GM18511 (cell line): Measurements from ENCODE around the gene CNST.

Experiments
- ATAC-seq: cut with Tn5 transposase; IDR thresholded peaks from one replicate; pipeline ENCODE4 v1.9.1; 2021; ENCODE audit warnings: mild to moderate bottlenecking, moderate library complexity; ENCODE audit not compliant: unreplicated experiment

The CNST gene, protein sequence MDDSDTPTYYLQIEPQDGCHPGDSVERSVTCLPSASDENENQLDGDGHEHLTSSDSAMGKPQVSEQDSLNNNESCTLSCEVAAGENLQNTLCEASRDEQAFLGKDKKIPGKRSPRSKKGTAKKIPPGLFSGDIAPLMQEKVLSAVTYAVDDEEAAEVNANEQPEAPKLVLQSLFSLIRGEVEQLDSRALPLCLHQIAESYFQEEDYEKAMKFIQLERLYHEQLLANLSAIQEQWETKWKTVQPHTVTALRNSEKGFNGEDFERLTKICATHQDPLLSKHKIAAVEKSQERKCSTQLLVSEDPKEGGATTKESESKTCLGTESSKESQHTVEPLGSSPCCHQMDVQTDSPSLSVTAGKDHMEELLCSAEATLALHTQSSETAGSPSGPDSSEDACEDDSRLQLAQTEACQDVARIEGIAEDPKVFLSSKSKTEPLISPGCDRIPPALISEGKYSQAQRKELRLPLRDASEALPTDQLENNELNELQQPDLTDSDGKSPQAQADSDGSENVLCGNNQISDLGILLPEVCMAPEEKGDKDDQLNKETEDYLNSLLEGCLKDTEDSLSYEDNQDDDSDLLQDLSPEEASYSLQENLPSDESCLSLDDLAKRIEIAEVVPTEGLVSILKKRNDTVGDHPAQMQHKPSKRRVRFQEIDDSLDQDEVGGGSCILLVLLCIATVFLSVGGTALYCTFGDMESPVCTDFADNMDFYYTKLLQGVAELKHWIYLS

GRCh38 chr1:246566128-246566812 is at the start of gene CNST, which contains the start of gene TFB2M:
TSS of gene CNST (plus strand) at chr1:246566456. CDS start at chr1:246591563, 25,107 bp downstream.
TSS of gene TFB2M (minus strand) at chr1:246566261. CDS start at chr1:246566138, 123 bp downstream.
- peak; percentile 92 for ATAC-seq

GRCh38 chr1:246517391-246517790 is 48.9 kb upstream of the CNST start:
- ATAC-seq: no peak

- ATAC-seq: no peak
These were observed 47.6 kb upstream of the CNST start for GRCh38 chr1:246518456-246519205.

DNA sequence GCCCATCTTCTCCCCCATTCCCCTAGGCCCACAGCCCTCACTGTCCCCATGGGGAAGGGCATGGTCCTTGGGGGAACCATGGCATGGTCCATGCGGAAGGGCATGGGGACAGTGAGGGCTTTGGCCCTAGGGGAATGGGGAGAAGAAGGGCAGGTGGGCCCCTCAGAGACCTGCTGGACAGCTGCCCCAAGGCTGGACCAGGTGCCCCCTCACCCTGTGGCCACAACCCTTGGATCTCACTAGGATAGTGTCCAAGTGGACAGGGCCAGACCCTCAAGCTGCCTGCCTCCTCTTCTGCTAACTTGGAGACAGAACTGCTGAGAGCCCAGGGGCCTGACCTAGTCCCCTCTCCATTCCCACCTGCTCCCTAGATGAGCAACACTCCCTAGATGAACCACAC is 46.7 kb upstream of the CNST start:
- no peak for ATAC-seq

DNA sequence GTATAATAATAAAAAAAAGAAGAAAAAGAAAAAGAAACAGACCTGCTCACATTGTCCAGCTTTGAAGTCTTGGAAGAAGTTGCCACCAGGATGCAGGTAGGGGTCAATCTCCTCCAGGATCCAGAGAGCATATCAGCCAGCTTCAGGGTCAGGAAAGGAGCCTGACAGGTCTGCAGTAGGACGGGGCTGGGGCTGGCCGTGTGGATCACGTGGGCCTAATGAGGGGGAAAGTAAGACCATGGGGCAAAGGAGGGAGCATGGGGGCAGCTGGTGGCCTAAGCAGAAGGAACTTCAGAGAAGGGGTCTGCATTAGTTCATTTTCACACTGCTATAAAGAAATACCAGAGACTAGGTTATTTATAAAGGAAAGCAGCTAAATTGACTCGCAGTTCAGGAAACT is 39.9 kb upstream of the CNST start:
- ATAC-seq: no peak

GRCh38 chr1:246526915-246527314 is 39.3 kb upstream of the CNST start:
- no peak for ATAC-seq

GRCh38 chr1:246527402-246528088 is 38.7 kb upstream of the CNST start:
- peak; percentile 87 for ATAC-seq

DNA sequence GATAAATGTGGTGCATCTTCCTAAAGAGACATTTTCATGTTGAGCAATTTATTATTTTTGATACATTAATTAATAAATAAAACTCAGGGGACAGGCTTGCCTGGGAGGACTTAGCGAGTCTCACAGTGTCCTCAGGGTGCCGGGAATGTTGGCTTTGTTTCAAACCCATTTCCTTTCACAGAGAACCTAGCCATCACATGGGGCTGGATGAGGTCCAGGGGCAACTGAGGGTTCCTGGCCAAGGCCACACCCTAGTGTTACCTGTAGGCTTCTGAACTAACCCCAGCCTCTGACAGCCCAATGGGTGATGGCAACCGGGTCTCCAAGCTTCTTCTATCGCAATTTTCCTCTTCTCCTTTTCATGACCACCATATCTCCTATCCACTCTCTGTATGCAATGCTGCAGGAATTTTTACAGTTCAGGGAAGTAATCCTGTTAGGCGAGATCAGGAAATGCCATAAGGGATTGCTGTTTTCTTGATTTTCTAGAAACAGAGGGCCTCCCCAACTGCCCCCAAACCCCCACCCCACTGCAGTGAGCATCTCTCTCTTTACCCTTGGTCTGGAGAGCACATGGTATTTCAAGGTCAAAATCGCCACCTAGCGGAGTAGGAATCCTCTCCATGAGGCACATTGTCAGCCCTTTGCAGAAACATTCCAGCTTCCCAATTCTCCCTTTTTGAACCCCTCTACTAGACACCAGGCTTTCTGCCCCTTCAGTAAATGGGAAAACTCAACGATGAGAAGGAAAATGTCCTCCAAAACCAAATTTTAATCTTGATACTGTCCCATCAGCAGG is 37.1 kb upstream of the CNST start:
- ATAC-seq: no peak

DNA sequence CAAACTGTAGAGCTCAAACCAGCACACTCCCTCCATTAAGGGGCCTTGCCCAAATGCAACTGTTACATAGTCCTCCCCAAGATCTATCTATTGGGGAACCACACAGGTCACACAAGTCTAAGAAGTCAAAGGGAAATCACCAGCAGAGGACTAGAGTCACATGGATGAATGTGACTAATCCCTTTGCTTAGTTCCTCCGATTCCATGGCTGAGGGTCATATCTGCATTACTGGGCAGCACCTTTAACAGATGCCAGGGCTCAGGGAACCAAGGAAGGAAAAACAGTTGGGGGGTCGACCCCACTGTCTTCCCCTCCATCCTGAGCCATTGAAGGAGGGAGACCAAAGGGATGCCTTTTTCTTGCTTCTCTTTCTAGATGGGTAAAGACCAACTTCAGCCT is 35.8 kb upstream of the CNST start:
- ATAC-seq: no peak

GRCh38 chr1:246532519-246532918 is 33.7 kb upstream of the CNST start:
- no peak for ATAC-seq

DNA sequence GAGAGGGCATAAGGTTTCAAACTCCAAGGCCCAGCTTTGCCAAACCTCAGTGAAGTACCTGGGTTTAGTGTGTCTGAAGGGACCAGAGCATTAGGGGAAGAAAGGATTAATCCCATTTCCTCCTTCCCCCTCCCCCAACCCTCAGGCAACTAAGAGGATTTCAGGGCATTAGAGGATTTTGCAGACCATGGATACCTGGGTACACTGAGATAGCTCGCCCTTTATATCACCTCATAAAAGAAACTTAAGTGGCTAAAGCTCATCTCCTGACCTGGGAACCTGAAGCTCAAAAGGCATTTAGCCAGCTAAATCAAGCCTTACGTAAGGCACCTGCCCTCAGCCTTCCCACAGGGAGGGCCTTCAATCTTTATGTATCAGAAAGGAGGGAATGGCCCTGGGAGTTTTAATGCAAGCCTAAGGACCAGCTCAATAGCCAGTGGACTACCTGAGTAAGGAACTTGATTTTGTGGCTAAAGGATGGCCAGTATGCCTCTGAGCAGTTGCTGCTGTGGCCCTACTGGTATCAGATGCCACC is 32.8 kb upstream of the CNST start:
- no peak for ATAC-seq

DNA sequence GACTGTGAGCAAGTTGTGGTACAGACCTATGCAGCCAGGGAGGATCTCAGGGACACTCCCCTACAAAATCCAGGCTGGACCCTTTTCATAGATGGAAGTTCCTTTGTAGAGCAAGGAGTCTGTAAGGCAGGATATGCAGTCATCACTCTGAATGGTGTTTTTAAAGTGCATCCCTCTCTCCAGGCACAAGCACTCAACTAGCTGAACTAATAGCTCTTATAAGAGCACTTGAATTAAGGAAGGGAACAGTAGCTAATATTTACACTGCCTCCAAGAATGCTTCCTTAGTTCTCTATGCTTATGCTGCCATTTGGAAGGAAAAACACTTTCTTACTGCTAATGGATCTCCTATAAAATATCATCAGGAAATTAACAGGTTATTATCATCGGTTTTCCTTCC is 32.1 kb upstream of the CNST start:
- ATAC-seq: no peak

GRCh38 chr1:246537441-246537840 is 28.8 kb upstream of the CNST start:
- no peak for ATAC-seq

GRCh38 chr1:246537887-246538286 is 28.4 kb upstream of the CNST start:
- no peak for ATAC-seq

- no peak for ATAC-seq
These were observed 25.3 kb upstream of the CNST start for GRCh38 chr1:246540738-246541491.

DNA sequence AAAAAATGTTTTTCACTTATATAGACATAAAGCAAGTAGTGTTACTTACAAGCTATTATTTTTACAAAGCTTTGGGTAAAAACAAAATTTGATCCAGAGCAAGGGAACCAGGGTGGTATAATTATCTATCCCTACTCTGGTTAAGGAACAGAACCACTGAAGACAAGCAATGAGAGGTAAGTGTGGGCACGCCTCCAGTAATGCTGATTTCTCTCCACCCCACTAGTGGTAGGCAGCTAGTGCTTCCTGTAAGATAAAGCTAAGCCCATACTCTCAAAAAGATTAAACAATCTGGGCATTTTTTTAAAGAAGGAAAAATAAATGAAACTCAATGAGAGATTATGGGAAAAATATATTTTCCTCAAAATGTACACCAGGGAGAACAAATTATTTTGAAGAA is 22.3 kb upstream of the CNST start:
- ATAC-seq: no peak

DNA sequence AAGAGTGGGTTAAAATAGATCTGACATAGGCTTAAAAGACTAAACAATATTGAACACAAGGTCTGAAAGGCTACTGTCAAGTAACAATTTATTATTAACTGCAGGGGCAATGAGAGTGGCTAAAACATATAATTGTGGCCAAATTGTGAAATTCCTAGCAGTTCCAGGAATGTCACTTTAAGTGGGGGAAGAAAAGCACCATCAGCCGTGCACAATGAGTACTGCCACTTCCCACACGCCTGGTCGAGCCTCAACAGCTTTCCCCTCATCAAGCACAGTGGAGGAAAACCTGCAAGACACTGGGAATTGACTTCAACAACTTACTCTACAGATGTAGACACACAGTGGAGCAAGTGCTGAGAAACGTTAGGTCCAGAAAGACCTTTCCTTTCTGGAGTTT is 16.6 kb upstream of the CNST start:
- ATAC-seq: no peak

DNA sequence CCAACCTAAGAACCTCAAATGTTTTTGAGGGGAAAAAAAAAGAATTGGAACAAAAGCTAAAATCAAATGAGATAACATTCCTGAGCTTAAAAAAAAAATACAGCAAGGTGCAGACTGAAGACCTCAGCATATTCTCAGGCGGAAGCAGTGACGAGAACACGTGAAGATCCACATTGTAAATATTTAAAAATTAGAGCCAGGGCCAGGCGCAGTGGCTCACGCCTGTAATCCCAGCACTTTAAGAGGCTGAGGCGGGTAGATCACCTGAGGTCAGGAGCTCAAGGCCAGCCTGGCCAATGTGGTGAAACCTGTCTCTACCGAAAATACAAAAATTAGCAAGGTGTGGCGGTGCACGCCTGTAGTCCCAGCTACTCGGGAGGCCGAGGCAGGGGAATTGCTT is 15.9 kb upstream of the CNST start:
- ATAC-seq: no peak

DNA sequence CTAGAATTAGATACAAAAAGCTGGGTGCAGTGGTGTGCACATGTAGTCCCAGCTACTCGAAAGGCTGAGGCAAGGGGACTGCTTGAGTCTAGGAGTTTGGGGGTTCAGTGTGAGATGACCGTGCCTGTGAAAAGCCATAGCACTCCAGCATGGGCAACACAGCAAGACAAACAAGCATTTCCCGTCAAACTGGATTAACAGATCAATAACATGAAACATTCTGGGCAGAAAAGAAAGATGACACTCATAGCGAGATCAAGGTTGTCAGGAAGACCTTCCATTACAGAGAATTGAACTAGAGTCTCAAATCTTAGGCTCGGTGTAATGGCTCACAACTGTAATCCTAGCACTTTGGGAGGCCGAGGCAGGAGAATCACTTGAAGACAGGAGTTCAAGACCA is 14.1 kb upstream of the CNST start:
- no peak for ATAC-seq
